Measurements from ENCODE around the gene MCM3. TPM values are rescaled to one million over a fixed set of nuclear protein-coding genes. Genes with fewer than 3 reads are reported as not detected.
A peak's percentile ranks its signal among the peaks of the same experiment; 100 is the strongest.

MCM3 gene
- total RNA-seq, 1 experiment from 2014 or later, result 276 TPM

- no peaks in the 10 kb centered on the region for H3K36me3 Mint-ChIP-seq
Measured at GRCh38 chr6:52326540-52327364, 42.2 kb upstream of the MCM3 start.

More at GRCh38 chr6:52326540-52327364, 42.2 kb upstream of the MCM3 start:
- no peaks in the 10 kb centered on the region for H3K9me3 Mint-ChIP-seq
- H3K4me3 Mint-ChIP-seq, result peak overlapping the region; percentile 41
- peaks cover 46% of the 10 kb centered on the region for H3K4me1 Mint-ChIP-seq
- DNase-seq (ENCODE audit: low spot score), result no peak
- H3K27ac Mint-ChIP-seq, result peak overlapping the region; percentile 93
- ChIA-PET CTCF (interaction anchor here (1.3 kb wide), 1 partner anchor 325 kb away, joined by 4 read pairs; no protein-coding TSS in a partner anchor), POLR2A (interaction anchor here (0.7 kb wide), 1 partner anchor 16 kb away, joined by 3 read pairs; no protein-coding TSS in a partner anchor)
- ATAC-seq, result peak; percentile 15
- H3K27me3 Mint-ChIP-seq (ENCODE audit: low read depth), result no peaks in the 10 kb centered on the region; the same call in 1 of the 2 replicates
- TF ChIP-seq ZNF512 (CRISPR knock-in tag; IDR thresholded peaks at IDR 0.05; ENCODE audit: borderline replicate concordance) (no peak), STAT6 (CRISPR knock-in tag; conservative IDR thresholded peaks at IDR 0.05; ENCODE audit: low read depth) (no peak), ZMAT4 (CRISPR knock-in tag; IDR thresholded peaks at IDR 0.05) (no peak), IRF2 (CRISPR knock-in tag; IDR thresholded peaks at IDR 0.05; ENCODE audit: borderline replicate concordance, low read depth) (no peak), NFE2L1 (CRISPR knock-in tag; IDR thresholded peaks at IDR 0.05) (no peak), MXD4 (CRISPR knock-in tag; IDR thresholded peaks at IDR 0.05; ENCODE audit: borderline replicate concordance) (no peak), USF2 (CRISPR knock-in tag; IDR thresholded peaks at IDR 0.05) (no peak), ETV6 (CRISPR knock-in tag; IDR thresholded peaks at IDR 0.05) (no peak), ZNF232 (CRISPR knock-in tag; IDR thresholded peaks at IDR 0.05) (no peak), RELA (CRISPR knock-in tag; IDR thresholded peaks at IDR 0.05; ENCODE audit: borderline replicate concordance) (no peak), ATF2 (CRISPR knock-in tag; IDR thresholded peaks at IDR 0.05; ENCODE audit: borderline replicate concordance, low read depth) (no peak), USF1 (CRISPR knock-in tag; IDR thresholded peaks at IDR 0.05) (no peak), ZNF425 (CRISPR knock-in tag; conservative IDR thresholded peaks at IDR 0.05) (no peak)
- TF ChIP-seq, protein P1, sequence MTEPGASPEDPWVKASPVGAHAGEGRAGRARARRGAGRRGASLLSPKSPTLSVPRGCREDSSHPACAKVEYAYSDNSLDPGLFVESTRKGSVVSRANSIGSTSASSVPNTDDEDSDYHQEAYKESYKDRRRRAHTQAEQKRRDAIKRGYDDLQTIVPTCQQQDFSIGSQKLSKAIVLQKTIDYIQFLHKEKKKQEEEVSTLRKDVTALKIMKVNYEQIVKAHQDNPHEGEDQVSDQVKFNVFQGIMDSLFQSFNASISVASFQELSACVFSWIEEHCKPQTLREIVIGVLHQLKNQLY (CRISPR knock-in tag; IDR thresholded peaks at IDR 0.05), result no peak
- TF ChIP-seq, protein P2, sequence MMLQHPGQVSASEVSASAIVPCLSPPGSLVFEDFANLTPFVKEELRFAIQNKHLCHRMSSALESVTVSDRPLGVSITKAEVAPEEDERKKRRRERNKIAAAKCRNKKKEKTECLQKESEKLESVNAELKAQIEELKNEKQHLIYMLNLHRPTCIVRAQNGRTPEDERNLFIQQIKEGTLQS (CRISPR knock-in tag; conservative IDR thresholded peaks at IDR 0.05), result no peak
- TF ChIP-seq, protein P3, sequence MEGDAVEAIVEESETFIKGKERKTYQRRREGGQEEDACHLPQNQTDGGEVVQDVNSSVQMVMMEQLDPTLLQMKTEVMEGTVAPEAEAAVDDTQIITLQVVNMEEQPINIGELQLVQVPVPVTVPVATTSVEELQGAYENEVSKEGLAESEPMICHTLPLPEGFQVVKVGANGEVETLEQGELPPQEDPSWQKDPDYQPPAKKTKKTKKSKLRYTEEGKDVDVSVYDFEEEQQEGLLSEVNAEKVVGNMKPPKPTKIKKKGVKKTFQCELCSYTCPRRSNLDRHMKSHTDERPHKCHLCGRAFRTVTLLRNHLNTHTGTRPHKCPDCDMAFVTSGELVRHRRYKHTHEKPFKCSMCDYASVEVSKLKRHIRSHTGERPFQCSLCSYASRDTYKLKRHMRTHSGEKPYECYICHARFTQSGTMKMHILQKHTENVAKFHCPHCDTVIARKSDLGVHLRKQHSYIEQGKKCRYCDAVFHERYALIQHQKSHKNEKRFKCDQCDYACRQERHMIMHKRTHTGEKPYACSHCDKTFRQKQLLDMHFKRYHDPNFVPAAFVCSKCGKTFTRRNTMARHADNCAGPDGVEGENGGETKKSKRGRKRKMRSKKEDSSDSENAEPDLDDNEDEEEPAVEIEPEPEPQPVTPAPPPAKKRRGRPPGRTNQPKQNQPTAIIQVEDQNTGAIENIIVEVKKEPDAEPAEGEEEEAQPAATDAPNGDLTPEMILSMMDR (IDR thresholded peaks at IDR 0.05), result no peak
- TF ChIP-seq, protein P4, sequence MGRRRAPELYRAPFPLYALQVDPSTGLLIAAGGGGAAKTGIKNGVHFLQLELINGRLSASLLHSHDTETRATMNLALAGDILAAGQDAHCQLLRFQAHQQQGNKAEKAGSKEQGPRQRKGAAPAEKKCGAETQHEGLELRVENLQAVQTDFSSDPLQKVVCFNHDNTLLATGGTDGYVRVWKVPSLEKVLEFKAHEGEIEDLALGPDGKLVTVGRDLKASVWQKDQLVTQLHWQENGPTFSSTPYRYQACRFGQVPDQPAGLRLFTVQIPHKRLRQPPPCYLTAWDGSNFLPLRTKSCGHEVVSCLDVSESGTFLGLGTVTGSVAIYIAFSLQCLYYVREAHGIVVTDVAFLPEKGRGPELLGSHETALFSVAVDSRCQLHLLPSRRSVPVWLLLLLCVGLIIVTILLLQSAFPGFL (CRISPR knock-in tag; IDR thresholded peaks at IDR 0.05; ENCODE audit: borderline replicate concordance), result no peak

All from WTC11 (cell line).